ENCODE data around the gene CD48. TPM values are rescaled to one million over a fixed set of nuclear protein-coding genes. Genes with fewer than 3 reads are reported as not detected.
"Not testable (repeated sequence)": the region's sequence is repeated elsewhere in the genome, so short reads cannot be mapped to it uniquely, and the experiment has no call there.

The CD48 gene
- total and polyA plus RNA-seq, 2 donors, result 157 to 208 TPM

- Histone ChIP-seq H3K36me3 (ENCODE audit: control insufficient read depth in 2 of 2, insufficient read depth in 2 of 2, low read length in 1 of 2) (no peaks in the 10 kb centered on the region), H3K27ac (ENCODE audit: low read depth in 1 of 2, low read length in 1 of 2) (peak overlapping the region in 1 of 2 donors; percentile 46), H3K27me3 (ENCODE audit: control insufficient read depth in 2 of 2, insufficient read depth in 1 of 2, low read length in 1 of 2) (no peaks in the 10 kb centered on the region), H3K9me3 (ENCODE audit: control insufficient read depth in 2 of 2, insufficient read depth in 1 of 2, low read length in 1 of 2) (no peaks in the 10 kb centered on the region), H3K4me1 (ENCODE audit: control insufficient read depth in 2 of 2, insufficient read depth in 2 of 2, low read length in 2 of 2) (peaks cover 55% of the 10 kb centered on the region in 2 donors), H3K4me3 (ENCODE audit: low read length in 2 of 2) (no peak overlapping the region)
- 98% methylated on average over 4 of the region's 4 CpGs for WGBS
- no peak for DNase-seq (ENCODE audit: low read depth in 6 of 9, low spot score in 9 of 9)
Observed at GRCh38 chr1:160659566-160659965, 52.1 kb downstream of the CD48 start.

DNA sequence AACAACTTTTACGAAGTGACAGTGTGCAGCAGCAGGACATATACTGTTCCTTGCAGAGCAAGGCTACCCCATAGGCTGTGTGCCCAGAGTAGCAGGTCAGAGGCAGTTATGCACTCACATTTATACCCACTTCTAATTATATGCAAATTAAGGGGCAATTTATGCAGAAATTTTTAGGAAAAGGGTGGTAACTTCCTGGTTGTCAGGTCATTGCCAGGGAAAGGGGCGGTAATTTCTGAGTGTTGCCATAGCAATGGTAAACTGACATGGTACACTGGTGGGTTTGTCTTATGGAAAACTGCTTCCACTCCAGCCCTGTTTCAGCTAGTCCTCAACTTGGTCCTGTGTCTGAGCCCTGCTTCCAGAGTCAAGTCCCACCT lies 52.8 kb downstream of the CD48 start:
- no peak overlapping the region for H3K4me3 ChIP-seq (ENCODE audit: low read length in 2 of 2)
- H3K27me3 ChIP-seq (ENCODE audit: control insufficient read depth in 2 of 2, insufficient read depth in 1 of 2, low read length in 1 of 2), result no peaks in the 10 kb centered on the region
- H3K36me3 ChIP-seq (ENCODE audit: control insufficient read depth in 2 of 2, insufficient read depth in 2 of 2, low read length in 1 of 2), result no peaks in the 10 kb centered on the region
- peak overlapping the region; percentile 89 to 95 for H3K27ac ChIP-seq (ENCODE audit: low read depth in 1 of 2, low read length in 1 of 2)
- H3K9me3 ChIP-seq (ENCODE audit: control insufficient read depth in 2 of 2, insufficient read depth in 1 of 2, low read length in 1 of 2), result no peaks in the 10 kb centered on the region
- H3K4me1 ChIP-seq (ENCODE audit: control insufficient read depth in 2 of 2, insufficient read depth in 2 of 2, low read length in 2 of 2), result peaks cover 56 to 58% of the 10 kb centered on the region in 2 donors
- DNase-seq (ENCODE audit: low read depth in 6 of 9, low spot score in 9 of 9), result no peak
- 98% methylated on average over 2 of the region's 2 CpGs for WGBS

- no peaks in the 10 kb centered on the region for H3K36me3 ChIP-seq (ENCODE audit: control insufficient read depth in 2 of 2, insufficient read depth in 2 of 2, low read length in 1 of 2)
- peak overlapping the region in 1 of 2 donors; percentile 30 for H3K4me3 ChIP-seq (ENCODE audit: low read length in 2 of 2)
- 98% methylated on average over 8 of the region's 8 CpGs for WGBS
- H3K4me1 ChIP-seq (ENCODE audit: control insufficient read depth in 2 of 2, insufficient read depth in 2 of 2, low read length in 2 of 2), result peaks cover 56 to 58% of the 10 kb centered on the region in 2 donors
- no peaks in the 10 kb centered on the region for H3K27me3 ChIP-seq (ENCODE audit: control insufficient read depth in 2 of 2, insufficient read depth in 1 of 2, low read length in 1 of 2)
- no peak for DNase-seq (ENCODE audit: low read depth in 6 of 9, low spot score in 9 of 9)
- H3K27ac ChIP-seq (ENCODE audit: low read depth in 1 of 2, low read length in 1 of 2), result peak overlapping the region; percentile 89 to 95
- H3K9me3 ChIP-seq (ENCODE audit: control insufficient read depth in 2 of 2, insufficient read depth in 1 of 2, low read length in 1 of 2), result no peaks in the 10 kb centered on the region
Observed at GRCh38 chr1:160658162-160658813, 53.3 kb downstream of the CD48 start.

DNA sequence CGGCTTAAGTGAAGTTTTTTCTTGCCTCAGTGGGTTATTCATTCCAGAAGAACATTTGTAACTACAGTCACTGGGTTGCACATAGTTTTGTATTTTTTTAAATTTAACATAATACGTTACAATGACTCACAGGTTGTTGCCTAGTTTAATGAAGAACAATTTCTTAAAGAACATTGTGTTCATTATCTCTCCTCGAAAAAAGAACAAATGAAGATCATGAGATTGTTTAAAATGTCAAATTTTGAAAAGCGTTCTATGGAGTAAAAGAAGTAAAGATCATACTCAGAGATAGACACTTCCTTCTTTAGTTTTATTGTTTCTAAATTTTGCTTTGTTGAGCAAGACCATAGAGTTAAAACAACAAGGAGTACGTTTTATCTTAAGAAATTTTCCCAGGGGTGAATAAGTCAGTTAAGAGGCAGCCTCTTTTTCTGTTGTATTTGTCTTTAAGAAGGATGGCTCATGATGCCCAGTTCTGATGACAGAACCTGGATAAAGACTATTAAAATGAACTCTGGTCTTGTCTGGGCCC lies 54.3 kb downstream of the CD48 start:
- no peak for DNase-seq (ENCODE audit: low read depth in 6 of 9, low spot score in 9 of 9)
- Histone ChIP-seq H3K4me3 (ENCODE audit: low read length in 2 of 2) (peak overlapping the region in 1 of 2 donors; percentile 30), H3K4me1 (ENCODE audit: control insufficient read depth in 2 of 2, insufficient read depth in 2 of 2, low read length in 2 of 2) (peaks cover 59 to 60% of the 10 kb centered on the region in 2 donors), H3K27me3 (ENCODE audit: control insufficient read depth in 2 of 2, insufficient read depth in 1 of 2, low read length in 1 of 2) (no peaks in the 10 kb centered on the region), H3K27ac (ENCODE audit: low read depth in 1 of 2, low read length in 1 of 2) (peak overlapping the region; percentile 89 to 95), H3K9me3 (ENCODE audit: control insufficient read depth in 2 of 2, insufficient read depth in 1 of 2, low read length in 1 of 2) (no peaks in the 10 kb centered on the region), H3K36me3 (ENCODE audit: control insufficient read depth in 2 of 2, insufficient read depth in 2 of 2, low read length in 1 of 2) (no peaks in the 10 kb centered on the region)
- 23% methylated on average over 5 of the region's 5 CpGs for WGBS

- H3K9me3 ChIP-seq (ENCODE audit: control insufficient read depth in 2 of 2, insufficient read depth in 1 of 2, low read length in 1 of 2), result no peaks in the 10 kb centered on the region
- peaks cover 61 to 66% of the 10 kb centered on the region in 2 donors for H3K4me1 ChIP-seq (ENCODE audit: control insufficient read depth in 2 of 2, insufficient read depth in 2 of 2, low read length in 2 of 2)
- 85% methylated on average over 3 of the region's 3 CpGs for WGBS
- H3K27ac ChIP-seq (ENCODE audit: low read depth in 1 of 2, low read length in 1 of 2), result peak overlapping the region; percentile 89 to 94
- no peak overlapping the region for H3K4me3 ChIP-seq (ENCODE audit: low read length in 2 of 2)
- DNase-seq (ENCODE audit: low read depth in 6 of 9, low spot score in 9 of 9), result no peak
- H3K27me3 ChIP-seq (ENCODE audit: control insufficient read depth in 2 of 2, insufficient read depth in 1 of 2, low read length in 1 of 2), result no peaks in the 10 kb centered on the region
- H3K36me3 ChIP-seq (ENCODE audit: control insufficient read depth in 2 of 2, insufficient read depth in 2 of 2, low read length in 1 of 2), result no peaks in the 10 kb centered on the region
Observed at GRCh38 chr1:160656737-160657136, 54.9 kb downstream of the CD48 start.

DNA sequence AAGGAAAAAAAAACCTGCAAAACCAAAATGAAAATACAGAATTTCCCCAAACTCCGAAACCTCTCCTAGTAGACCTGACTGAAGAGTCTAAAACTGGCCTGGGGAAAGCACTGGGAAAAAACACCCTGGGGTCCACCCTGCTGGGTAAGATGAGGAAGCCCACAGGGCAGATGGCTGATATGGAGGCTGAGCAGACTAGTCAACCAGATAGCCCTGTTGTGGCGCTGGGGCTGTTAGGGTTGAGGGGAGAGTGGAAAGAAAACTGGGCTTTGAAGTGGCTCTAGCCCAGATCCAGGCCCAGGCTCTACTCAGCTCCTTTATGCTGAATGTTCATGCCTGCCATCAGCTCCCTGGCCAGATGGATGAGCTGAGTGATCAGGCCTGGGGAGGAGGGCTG lies 58.0 kb downstream of the CD48 start:
- WGBS, result 61% methylated on average over 2 of the region's 2 CpGs
- Histone ChIP-seq H3K27ac (ENCODE audit: low read depth in 1 of 2, low read length in 1 of 2) (peak overlapping the region; percentile 92 to 96), H3K27me3 (ENCODE audit: control insufficient read depth in 2 of 2, insufficient read depth in 1 of 2, low read length in 1 of 2) (no peaks in the 10 kb centered on the region), H3K4me3 (ENCODE audit: low read length in 2 of 2) (no peak overlapping the region), H3K36me3 (ENCODE audit: control insufficient read depth in 2 of 2, insufficient read depth in 2 of 2, low read length in 1 of 2) (peaks cover 0 to 3% of the 10 kb centered on the region in 2 donors), H3K9me3 (ENCODE audit: control insufficient read depth in 2 of 2, insufficient read depth in 1 of 2, low read length in 1 of 2) (no peaks in the 10 kb centered on the region), H3K4me1 (ENCODE audit: control insufficient read depth in 2 of 2, insufficient read depth in 2 of 2, low read length in 2 of 2) (peaks cover 65 to 87% of the 10 kb centered on the region in 2 donors)
- no peak for DNase-seq (ENCODE audit: low read depth in 6 of 9, low spot score in 9 of 9)

- H3K4me1 ChIP-seq (ENCODE audit: control insufficient read depth in 2 of 2, insufficient read depth in 2 of 2, low read length in 2 of 2), result peaks cover 60 to 84% of the 10 kb centered on the region in 2 donors
- peaks cover 0 to 3% of the 10 kb centered on the region in 2 donors for H3K36me3 ChIP-seq (ENCODE audit: control insufficient read depth in 2 of 2, insufficient read depth in 2 of 2, low read length in 1 of 2)
- H3K27me3 ChIP-seq (ENCODE audit: control insufficient read depth in 2 of 2, insufficient read depth in 1 of 2, low read length in 1 of 2), result no peaks in the 10 kb centered on the region
- no peak overlapping the region for H3K4me3 ChIP-seq (ENCODE audit: low read length in 2 of 2)
- peak overlapping the region; percentile 92 to 96 for H3K27ac ChIP-seq (ENCODE audit: low read depth in 1 of 2, low read length in 1 of 2)
- peak in 1 of 9 donors; percentile 19 for DNase-seq (ENCODE audit: low read depth in 6 of 9, low spot score in 9 of 9)
- H3K9me3 ChIP-seq (ENCODE audit: control insufficient read depth in 2 of 2, insufficient read depth in 1 of 2, low read length in 1 of 2), result no peaks in the 10 kb centered on the region
- 85% methylated on average over 9 of the region's 9 CpGs for WGBS
Observed at GRCh38 chr1:160652924-160653619, 58.5 kb downstream of the CD48 start.

GRCh38 chr1:160652065-160652641 lies 59.5 kb downstream of the CD48 start:
- 25% methylated on average over 8 of the region's 8 CpGs for WGBS
- peak overlapping the region; percentile 92 to 96 for H3K27ac ChIP-seq (ENCODE audit: low read depth in 1 of 2, low read length in 1 of 2)
- not testable (repeated sequence) for H3K36me3 ChIP-seq (ENCODE audit: control insufficient read depth in 2 of 2, insufficient read depth in 2 of 2, low read length in 1 of 2); H3K27me3 ChIP-seq (ENCODE audit: control insufficient read depth in 2 of 2, insufficient read depth in 1 of 2, low read length in 1 of 2); H3K9me3 ChIP-seq (ENCODE audit: control insufficient read depth in 2 of 2, insufficient read depth in 1 of 2, low read length in 1 of 2); H3K4me3 ChIP-seq (ENCODE audit: low read length in 2 of 2)
- H3K4me1 ChIP-seq (ENCODE audit: control insufficient read depth in 2 of 2, insufficient read depth in 2 of 2, low read length in 2 of 2), result peaks cover 53 to 82% of the 10 kb centered on the region in 2 donors
- peak in 2 of 9 donors; percentile 65 to 81 for DNase-seq (ENCODE audit: low read depth in 6 of 9, low spot score in 9 of 9)
